HG02840 (cell line): Measurements from ENCODE around the gene CIPC.

Experiments used
- ATAC-seq: cut with Tn5 transposase; IDR thresholded peaks from one replicate; pipeline ENCODE4 v1.9.1; 2021; ENCODE audit warnings: mild to moderate bottlenecking, moderate library complexity, moderate number of reproducible peaks; ENCODE audit not compliant: unreplicated experiment, low FRiP score

Gene CIPC

GRCh38 chr14:77099425-77100167 is 1.5 kb downstream of the CIPC start:
- ATAC-seq: no peak

- ATAC-seq: no peak
Measured at GRCh38 chr14:77100961-77101360, 2.9 kb downstream of the CIPC start.

- ATAC-seq: no peak
Measured at GRCh38 chr14:77102154-77102553, 4.1 kb downstream of the CIPC start.

- ATAC-seq: no peak
Measured at GRCh38 chr14:77103475-77103874, 5.4 kb downstream of the CIPC start.

GRCh38 chr14:77103951-77104350 is 5.9 kb downstream of the CIPC start:
- no peak for ATAC-seq

GRCh38 chr14:77104393-77104792 is 6.3 kb downstream of the CIPC start:
- no peak for ATAC-seq

GRCh38 chr14:77105145-77105939 is 7.3 kb downstream of the CIPC start:
- no peak for ATAC-seq

- ATAC-seq: no peak
Measured at GRCh38 chr14:77106666-77107065, 8.6 kb downstream of the CIPC start.

- ATAC-seq: no peak
Measured at GRCh38 chr14:77107228-77107627, 9.2 kb downstream of the CIPC start.

GRCh38 chr14:77108753-77109152 is 10.7 kb downstream of the CIPC start:
- ATAC-seq: no peak

GRCh38 chr14:77109656-77110055 is 11.6 kb downstream of the CIPC start:
- ATAC-seq: no peak

GRCh38 chr14:77110286-77110685 is 12.2 kb downstream of the CIPC start:
- ATAC-seq: no peak

GRCh38 chr14:77111021-77111420 is 13.0 kb downstream of the CIPC start:
- ATAC-seq: no peak

GRCh38 chr14:77113644-77114043 is 15.6 kb downstream of the CIPC start:
- no peak for ATAC-seq

- no peak for ATAC-seq
Measured at GRCh38 chr14:77114609-77115008, 16.6 kb downstream of the CIPC start.

- ATAC-seq: no peak
Measured at GRCh38 chr14:77116172-77116817, 18.2 kb downstream of the CIPC start.

GRCh38 chr14:77119851-77120250 is 21.8 kb downstream of the CIPC start:
- ATAC-seq: no peak

GRCh38 chr14:77120771-77121743 is 23.0 kb downstream of the CIPC start:
- peak; percentile 75 for ATAC-seq

GRCh38 chr14:77122526-77123125 is 24.6 kb downstream of the CIPC start:
- ATAC-seq: no peak
